GM19238 (cell line): ENCODE measurements around the gene CTPS1.

Source experiments
- DNase-seq: peaks from one replicate; pipeline ENCODE4 v3.0.0; 2011; ENCODE audit warnings: low spot score; ENCODE audit not compliant: insufficient read length

CTPS1 gene

GRCh38 chr1:41023279-41023990 lies 43.9 kb downstream of the CTPS1 start:
- DNase-seq: no peak

DNA sequence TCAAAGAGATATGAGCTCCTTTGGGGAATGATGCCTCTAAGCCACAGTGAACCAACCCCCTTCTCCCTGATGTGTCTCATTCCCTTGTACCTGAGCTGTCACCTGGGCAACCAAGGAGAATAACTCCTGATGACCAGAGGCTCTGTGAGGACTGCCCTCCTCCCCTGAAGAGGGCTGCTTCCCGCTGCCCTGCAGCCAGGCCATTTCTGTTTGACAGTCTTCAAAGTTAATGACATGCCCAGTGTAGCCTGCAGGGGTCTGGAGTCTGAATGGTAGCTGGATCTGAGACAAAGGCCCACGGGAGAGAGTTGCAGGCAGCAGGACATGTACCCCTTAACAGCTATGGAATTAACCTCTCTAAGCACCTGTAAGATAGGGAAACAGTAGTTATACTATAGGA lies 45.5 kb downstream of the CTPS1 start:
- DNase-seq: no peak

DNA sequence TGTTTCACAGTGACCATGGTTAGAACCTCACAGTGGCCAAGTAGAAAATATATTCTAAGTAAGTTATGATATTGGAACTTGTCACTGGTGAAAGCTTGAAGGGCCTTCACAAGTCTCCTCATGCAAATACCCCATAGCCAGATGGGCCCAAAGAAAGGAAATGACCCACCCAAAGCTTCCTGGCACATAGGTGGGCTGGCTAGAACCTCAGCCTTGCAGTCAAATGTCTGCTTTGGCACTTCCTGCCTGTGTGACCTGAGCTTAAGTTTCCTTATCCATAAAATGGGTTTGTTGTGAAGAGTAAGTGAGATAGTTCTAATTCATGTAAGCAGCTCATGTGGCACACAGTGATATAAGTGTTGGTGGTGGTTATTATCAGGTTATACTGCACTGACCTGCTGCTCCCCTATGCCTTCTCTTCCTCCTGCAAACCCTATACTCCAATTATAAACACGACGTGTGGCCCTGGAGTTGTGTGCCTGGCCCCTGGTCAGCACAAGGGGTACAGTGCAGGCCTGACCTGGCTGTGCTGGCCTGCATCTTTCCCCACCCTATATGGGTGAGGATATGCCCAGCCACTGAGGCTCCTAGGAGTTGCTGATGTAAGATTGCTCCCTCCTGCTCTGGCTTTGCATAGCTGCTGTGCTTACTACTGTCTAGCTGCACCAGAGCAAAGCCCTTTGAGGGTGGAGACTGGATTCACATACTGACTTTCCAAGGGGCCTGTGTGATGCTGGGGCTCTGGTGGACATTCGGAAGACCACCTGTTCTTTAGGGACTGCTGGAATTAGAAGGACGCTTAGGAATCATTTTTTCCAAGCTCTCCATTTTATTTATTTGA lies 46.7 kb downstream of the CTPS1 start:
- no peak for DNase-seq

DNA sequence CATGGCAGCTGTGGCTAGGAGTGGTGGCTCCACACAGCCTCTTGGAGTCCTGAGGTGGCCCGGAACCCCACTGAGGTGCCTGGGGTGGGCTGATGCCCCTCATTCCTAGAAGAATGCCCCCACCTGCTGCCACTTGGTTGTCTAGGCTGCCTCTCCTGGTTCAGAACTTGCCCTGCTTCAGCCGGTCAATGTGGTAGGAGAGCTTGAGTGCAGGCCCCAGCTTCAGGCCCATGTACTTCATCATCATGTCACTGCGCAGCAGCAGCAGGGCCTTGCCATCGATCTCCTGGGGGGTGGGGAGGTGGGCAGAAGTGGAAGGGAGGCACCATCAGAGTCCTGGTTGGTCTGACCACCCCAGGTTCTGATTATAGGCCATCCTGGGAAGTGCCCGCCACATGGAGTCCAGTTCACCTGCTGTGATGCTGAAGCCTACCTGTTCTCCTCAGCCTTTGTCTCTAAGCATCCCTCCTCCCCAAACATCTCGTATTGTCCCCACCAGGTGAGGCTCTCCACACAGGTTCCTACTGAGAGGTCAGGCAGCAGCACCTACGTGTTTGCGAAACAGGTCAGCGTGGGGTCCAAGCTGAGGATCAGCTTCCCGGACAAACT lies 48.6 kb downstream of the CTPS1 start:
- DNase-seq: no peak

DNA sequence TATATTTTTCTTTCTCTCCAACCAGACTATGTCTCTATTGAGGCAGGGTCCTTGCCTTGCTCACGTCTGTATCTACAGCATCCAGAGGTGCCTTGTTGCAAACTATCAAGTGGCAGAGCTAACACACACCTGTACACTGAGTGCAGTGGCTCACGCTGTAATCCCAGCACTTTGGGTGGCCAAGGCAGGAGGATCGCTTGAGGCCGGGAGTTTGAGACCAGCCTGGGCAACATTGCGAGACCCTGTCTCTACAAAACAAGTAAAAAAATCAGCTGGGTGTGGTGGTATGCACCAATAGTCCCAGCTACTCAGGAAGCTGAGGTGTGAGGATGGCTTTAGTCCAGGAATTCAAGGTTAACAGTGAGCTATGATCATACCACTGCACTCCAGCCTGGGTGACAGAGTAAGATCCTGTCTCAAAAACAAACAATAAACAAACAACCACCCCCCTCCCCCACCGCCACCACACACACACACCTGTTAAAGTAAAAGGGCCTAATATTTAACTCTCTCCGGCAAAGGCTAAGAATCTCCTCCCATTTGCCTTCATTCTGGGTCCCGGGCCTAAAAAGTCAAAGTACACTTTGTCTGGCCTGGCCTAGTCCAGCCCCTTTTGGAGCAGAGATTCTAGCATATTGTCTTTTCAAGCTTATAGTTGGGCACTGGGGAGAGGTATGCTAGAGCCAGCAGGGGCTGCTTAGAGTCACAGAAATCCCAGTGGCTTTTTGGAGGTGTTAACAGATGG lies 51.5 kb downstream of the CTPS1 start:
- DNase-seq: no peak

DNA sequence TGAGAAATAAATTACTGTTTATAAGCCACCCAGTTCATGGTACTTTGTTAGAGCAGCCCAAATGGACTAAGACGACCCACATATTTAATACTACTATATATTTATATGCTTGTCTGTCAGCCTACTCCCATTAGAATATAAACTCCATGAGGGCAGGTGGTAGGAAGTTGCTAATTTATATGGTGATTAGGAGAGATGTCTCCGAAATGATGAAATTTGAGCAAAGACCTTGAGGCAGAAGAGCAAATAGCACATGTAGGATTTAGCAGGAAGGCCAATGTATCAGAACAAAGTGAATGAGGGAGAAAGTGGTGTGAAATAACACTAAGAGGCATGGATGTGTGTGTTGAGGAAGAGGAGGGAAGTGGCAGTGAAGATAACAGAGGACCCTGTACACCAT lies 52.7 kb downstream of the CTPS1 start:
- DNase-seq: no peak

- no peak for DNase-seq
Observed at GRCh38 chr1:41033272-41033671, 53.8 kb downstream of the CTPS1 start.

DNA sequence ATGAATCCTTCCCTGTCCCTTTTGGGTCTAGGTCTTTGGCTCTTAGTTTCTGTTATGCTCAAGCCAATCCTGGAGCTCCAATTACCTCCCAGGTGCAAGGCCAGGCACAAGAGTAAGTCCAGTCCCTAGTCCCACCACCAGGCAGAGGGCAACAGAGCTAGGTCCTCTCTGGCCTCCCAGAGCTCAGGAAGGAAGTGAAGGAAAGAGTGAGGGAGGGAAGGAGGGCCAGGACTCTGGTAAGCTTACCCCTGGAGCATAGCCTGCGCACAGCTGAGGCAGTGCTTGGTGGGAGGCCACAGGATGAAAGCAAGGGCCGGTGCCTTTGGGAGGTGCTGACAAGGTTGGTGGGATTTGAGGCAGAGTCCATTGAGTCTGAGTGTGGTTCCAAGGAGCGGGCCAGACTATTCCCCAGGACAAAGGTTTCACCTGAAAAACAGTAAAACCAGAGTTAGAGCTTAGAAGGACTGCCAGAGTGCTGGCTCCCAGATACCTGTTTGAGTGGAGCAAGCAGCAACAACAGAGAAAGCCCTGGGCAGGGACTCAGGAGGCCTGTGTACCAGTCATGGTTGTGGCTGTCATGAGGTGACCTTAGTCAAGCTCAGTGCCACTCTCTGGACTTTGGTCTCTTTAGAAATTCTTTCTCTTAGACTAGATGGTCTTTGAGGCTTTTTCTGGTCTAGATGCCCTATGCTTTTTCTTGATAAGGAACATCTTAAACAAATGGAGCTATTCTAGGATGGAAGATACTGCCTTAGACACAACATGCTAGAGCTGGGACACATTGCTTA lies 57.8 kb downstream of the CTPS1 start:
- no peak for DNase-seq

DNA sequence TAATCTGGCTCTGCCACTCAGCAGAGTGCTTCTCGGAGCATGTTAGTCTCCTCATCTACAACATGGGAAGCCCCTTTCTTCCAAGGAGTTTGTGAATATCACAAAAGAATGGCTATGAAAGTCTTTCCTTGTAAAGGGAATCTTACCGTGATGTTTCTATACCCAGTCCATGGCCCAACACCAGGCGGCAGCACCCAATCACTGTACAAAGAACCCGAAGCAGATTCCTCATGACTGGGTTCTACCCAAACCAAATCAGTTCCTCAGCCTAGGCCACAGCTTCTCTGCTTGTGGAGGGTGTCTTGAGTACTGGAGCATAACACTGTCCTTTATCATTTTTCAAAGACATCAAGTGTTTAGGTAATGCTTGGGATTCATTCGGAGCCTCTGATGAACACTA lies 58.6 kb downstream of the CTPS1 start:
- DNase-seq: no peak

DNA sequence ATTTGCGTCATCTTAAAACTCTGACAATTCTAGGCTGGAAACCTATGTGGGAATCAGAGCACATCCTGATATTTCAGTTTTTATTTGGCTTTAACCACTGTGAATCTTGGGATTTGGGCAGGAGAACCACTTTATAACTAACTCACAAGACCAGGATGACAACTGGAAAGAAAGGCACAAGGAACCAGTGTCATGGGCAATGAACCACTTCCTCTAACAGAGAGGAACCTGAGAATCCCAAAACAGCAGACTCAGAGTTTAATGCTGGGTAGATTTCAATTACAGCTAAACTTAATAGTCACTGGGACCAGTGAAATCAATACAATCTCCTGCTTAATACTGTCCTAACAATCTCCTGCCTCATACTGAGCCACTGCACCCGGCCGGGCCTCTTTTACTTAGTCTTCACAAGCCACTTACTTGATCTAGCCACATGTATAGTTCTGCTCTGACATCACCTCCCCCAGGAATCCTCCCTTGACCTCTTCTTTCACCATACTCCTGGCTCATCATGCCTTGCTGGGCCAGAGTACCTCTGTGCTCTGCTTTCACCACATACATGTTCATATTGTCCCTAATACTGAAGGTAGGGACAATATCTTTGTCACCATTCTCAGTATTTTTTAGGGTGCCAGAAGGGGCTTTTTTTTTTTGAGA lies 62.2 kb downstream of the CTPS1 start:
- no peak for DNase-seq

DNA sequence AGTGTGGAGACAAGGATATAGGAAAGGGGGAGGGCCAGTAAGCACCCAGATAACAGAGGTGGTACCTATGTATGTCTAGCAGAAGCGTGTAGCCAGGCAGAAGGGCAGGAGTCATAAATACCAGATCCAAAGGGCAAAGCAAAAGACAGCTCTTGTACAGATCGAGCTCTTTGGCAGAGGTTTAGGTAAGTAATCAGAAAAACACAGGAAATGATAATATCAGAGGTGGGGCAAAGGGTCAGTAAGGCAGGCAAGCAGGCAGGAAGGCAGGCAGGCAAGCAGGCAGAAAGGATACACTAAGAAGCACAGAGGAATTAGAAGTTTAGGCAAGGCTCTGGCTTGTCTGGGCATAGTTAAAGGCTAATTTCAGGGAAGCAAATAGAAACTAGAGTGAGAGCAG lies 64.7 kb downstream of the CTPS1 start:
- DNase-seq: no peak

GRCh38 chr1:41045740-41046139 lies 66.2 kb downstream of the CTPS1 start:
- no peak for DNase-seq

DNA sequence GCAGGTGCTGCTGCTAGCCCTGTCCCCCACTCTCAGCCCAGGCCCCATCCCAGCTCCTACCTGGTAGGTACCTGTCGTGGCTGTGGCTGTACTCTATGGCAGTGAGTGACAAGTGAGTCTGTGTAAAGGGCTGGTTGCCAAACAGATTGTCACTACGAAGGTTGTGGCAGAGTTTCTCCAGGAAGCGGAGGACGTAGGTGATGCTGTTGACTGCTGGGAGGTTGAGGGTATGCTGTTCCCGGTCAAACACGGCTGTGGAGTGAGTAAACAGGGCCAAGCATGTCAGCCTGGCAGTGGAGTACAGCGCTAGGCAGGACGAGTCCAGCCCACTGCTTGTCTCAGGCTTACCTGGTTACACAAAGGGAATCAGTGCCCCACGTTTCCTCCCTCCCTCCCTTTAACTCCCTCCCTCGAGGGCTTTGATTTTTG lies 66.9 kb downstream of the CTPS1 start:
- no peak for DNase-seq

DNA sequence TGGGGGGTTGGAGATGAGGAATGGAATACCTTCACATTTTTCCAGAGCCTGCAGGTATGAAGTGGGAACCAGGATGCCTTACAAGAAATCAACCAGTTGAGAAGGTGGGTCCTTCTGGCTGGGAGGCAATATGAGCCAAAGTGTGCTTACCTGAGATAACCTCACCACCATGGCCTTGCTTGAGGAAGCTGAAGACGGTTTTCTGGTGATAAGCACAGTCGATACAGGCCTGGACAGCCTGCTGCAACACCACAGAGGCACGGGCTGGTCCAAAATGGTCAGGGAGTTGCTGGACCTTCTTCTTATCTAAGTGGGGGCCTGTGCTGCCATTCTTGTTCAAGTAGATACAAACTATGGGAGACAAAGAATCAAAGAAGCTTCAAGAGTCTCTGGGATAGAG lies 69.0 kb downstream of the CTPS1 start:
- no peak for DNase-seq

DNA sequence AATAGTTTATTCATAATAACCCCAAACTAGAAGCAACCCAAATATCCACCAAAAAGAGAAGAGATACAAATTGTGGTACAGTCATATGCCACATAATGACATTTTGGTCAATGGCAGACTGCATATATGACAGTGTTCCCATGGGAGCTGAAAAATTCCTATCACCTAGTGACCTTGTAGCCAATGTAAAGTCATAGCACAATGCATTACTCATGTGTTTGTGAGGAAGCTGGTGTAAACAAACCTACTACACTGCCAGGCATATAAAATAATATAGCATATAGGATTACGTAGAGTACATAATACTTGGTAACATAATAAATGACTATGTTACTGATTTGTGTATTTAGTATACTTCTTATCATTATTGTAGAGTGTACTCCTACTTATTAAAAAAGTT lies 71.5 kb downstream of the CTPS1 start:
- no peak for DNase-seq

DNA sequence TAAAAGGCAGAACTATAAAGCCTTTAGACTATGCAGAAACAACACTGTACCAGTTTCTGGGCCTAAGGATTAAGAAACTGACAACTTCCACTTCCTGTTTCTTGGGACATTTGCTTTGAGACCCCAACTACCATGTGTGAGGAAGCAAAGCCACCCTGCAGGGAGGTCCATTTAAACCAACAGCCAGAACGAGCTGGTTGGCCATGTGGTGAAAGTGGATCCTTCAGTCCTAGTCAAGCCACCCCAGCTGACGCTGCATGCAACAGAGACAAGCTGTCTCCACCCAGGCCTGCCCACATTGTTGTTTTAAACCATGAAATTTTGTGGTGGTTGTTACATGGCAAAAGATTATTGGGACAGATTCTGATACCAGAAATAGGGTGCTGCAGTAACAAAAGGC lies 73.8 kb downstream of the CTPS1 start:
- no peak for DNase-seq

GRCh38 chr1:41056907-41057306 lies 77.4 kb downstream of the CTPS1 start:
- no peak for DNase-seq
